HG02763 (cell line): ENCODE measurements around the gene OSER1.

Experiments used
- ATAC-seq: cut with Tn5 transposase; IDR thresholded peaks from one replicate; pipeline ENCODE4 v1.9.1; 2021; ENCODE audit warnings: mild to moderate bottlenecking, moderate library complexity; ENCODE audit not compliant: unreplicated experiment

Gene OSER1

DNA sequence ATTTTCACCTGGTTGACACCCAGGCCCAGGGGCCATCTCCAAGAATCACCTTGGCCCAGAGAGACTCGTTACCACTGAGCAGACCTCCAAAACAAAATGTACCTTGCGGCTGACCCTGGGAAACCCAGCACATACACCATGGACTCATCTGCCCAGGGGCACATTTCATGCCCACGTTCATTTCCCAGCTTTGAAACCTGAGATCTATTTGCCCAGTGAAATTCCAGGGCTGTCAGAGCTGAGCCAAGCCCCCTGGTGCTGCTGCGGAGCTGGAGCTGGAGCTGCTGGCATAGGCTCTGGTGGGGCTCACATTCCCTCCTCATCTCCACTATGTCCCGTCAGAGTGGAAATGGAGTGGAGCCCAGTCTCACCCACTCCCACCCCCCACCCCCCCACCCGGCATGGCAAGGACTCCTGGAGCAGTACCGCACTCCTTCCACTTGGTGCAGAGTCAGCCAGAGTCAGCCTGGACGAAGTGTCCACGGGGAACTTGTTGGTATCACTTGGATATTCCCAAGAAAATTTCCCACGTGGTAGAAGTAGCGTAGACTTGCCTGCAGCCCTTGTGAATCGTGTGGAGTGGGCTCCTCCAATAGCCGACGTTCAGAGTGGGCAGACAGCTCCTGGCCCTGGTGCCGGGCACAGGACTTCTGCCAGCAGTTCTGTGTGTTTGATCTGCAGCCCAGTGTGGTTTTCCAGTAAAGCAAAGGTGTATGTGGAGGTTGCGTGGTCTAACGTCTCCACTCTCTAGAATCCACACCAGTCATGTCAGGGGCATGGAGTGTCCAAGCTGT, 18.1 kb upstream of the OSER1 start:
- ATAC-seq = no peak

GRCh38 chr20:44224637-44225036, 14.1 kb upstream of the OSER1 start:
- ATAC-seq = no peak

DNA sequence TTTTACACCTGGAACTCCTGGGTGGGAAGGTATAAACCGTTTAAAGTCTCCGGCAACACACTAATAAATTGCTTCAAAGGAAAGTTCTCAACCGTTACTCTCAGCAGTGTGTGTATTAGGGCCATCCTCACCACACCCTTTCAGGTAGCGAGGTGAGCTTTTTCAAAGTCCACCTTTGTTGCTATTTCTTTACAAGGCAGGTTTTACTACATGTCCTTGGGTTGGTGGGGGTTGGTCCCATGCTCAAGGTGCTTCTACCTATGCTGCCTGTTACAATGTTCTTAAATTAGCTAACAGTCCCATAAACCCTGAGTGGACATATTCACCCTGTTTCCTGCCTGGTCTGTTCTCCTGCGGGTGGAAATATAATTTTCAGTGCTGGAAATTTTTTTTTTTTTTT, 13.2 kb upstream of the OSER1 start:
- ATAC-seq = no peak

DNA sequence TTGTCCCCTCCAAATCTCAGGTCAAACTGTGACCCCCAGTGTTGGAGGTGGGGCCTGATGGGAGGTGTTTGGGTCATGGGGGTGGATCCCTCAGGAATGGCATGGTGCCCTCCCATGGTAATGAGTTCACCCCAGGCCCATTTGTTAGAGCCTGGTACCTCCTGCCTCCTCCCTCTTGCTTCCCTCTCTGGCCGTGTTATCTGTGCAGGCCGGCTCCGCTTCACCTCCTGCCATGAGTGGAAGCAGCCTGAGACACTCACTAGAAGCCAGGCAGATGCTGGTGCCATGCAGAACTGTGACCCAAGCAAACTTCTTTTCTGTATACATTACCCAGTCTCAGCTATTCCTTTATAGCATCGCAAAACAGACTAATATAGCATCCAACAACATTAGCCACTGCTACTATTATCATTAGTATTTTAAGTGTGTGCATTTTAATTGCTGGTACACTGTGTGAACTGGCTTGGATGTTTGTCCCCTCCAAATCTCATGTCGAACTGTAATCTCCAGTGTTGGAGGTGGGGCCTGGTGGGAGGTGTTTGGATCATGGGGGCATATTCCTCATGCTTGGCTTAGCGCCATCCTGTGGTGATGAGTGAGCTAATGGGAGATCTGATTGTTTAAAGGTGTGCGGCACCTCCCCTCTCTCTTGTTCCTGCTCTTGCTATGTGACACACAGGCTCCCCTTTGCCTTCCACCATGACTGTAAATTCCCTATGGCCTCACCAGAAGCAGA, 12.2 kb upstream of the OSER1 start:
- no peak for ATAC-seq

DNA sequence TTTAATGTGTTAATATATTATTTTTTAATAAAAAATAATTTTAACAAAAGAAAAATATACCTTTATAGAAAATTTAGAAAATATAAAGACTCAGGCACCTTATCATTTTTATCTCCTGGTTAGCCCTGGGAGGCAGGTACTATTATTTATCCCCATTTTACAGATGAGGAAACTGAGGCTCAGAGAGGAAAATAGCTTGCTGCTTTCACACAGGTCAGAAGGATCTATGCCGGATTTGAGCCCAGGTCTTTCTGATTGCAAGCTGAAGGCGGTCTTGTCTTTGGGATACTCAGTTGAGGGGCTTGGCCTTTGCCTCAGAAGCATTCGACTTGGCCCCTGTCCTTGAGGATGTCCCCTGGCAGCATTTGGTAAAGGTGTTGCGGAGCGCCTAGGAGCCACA, 11.5 kb upstream of the OSER1 start:
- no peak for ATAC-seq

GRCh38 chr20:44221368-44221954, 10.9 kb upstream of the OSER1 start:
- no peak for ATAC-seq

GRCh38 chr20:44219791-44220190, 9.2 kb upstream of the OSER1 start:
- no peak for ATAC-seq

DNA sequence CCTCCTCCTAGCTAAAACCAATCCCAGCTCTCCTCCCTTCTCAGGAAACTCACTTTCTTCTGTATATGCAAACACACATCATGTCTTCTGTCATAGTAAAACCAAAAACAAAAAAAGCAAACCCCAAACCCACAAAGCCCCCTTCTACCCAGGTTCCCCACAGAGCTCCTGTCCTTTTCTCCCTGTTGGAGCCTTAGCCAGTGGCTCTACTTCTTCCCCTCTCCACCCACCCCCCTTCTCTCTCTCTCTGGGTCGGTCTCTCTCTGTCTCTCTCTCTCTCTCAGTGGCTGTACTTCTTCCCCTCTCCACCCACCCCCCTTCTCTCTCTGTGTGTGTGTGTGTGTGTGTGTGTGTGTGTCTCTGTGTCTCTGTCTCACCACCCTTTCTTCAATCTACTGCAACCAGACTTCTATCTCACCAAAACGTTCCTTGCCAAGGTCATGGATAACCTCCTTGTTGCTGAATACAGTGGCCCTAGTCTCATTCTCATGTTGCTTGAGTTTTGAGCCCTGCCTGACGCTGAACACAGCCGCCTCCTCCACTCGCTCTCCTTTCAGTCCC, 8.7 kb upstream of the OSER1 start:
- ATAC-seq = no peak

DNA sequence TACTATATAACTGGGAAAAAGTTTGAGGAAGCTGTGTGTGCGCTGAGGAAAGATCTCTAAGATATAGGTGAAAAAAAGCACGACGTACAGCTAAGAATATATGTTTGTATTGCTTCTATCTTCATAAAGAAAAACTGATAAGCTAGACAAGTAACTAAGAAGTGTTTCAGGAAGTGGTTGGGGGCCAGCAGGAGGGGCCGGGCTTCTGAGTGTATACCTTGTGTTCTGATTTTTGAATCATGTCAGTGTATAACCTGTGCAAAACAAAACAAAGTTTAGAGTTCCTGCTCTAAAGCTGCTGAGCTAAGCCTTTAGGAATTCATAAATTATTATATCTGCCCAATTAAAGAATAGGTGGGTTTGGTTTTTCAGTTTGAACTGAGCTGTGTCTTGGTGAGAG, 7.9 kb upstream of the OSER1 start:
- ATAC-seq = no peak

DNA sequence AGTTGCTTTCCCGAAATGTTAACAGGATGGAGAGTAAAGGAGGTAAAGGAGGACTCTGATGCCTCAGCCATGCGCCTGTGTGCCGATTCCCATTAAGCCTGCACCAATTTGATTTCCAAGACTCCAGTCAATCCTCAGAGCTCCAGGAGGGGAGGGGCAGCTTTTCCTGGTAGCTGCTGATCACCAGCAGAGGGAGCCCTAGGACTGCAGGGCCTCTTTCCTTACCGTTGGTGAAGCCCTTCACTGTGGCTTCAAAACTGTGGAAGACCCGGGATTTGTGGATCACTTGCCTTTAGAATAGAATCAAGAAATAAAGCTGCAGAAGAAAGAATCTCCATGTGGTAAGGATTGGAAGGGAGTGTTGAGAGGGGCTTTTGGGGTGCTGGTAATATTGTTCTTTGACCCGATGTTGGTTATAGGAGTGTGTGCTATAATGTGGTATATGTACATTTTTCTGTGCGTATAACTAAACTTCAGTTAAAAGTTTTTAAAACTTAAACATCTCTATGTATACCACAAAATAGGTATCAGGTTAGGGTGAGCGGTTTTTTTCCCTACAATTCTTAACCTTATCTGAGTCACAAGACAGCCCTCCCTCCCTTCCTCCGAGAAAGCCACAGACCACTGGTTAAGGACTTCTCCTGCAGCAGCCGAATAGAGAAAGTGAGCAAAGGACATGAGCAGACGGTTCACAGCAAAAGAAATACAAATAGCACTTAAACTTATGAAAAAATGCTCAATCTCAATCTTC, 6.9 kb upstream of the OSER1 start:
- ATAC-seq = no peak

DNA sequence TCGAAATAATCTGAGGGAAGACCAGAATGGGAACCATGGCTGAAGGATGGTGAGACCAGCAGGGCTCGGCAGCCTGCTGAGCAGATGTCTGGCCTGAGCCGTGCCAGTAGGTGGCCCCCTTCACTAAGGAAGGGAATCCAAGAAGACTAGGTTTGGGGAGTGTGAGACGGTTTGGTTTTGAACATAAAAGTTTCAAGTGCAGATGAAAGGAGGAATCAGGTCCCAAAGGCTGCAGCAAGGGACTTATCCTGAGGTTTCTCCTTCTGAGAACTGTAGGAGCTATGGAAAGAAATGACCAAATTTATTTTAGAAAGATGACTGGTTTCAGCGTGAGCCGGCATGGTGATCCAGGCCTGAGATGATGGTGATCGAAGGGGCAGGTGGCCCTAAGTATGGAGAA, 4.6 kb upstream of the OSER1 start:
- ATAC-seq = no peak

DNA sequence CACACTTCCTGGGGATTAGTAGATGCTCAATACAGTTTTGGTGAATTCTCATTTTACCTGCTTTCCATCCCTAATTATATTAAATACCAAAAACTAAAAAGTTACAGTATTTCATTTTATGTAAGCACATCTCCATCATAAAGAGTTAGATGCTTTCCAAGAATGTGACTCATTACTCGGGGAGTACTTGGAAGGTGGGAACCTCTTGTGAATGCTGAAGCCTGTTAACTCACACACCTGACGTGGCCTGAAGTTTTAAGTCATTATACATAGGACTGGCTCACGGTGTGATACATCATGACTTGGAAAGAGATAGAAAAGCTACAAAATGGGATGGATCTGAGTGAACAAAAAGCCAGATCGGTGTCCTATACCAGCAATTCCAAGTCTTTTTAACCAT, 2.2 kb upstream of the OSER1 start:
- ATAC-seq = no peak

GRCh38 chr20:44211177-44212039, 837 bp upstream of the OSER1 start:
- no peak for ATAC-seq

DNA sequence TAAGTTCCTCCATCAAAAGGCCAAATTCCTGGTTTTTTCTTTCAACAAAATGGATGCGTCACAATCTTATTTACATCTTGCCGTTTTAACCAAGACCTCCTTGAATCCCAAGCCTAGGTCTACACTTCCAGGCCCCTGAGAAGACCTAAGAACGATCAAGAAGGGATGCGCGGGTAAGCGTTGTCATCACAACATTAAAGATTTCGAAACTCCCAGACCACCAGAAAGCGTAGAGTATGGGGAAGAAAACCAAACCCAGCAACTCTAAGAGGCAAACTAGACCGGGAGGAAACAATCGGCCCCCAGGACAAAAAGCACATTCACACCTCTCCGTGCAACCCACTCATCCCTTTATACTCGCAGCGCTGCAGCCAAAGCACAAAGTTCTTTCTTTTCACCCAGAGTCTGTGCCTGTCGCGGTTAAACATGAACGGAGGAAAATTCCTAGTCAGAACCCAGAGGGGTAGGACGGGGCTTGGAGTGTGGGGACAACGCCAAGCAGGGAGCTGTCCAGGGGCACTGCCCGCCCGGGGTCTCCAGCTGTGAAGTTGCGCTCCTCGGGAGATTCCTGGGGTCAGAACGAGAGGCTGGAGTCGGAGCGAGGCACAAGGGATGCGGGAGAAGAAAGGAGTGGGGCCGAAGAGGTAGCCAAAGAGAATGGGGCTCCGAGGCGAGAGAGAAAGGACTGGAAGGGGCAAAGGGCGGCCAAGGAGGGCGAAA, 725 bp downstream of the OSER1 start:
- ATAC-seq = no peak

GRCh38 chr20:44208770-44209169, 1.8 kb downstream of the OSER1 start:
- no peak for ATAC-seq

GRCh38 chr20:44208165-44208564, 2.4 kb downstream of the OSER1 start:
- no peak for ATAC-seq

GRCh38 chr20:44207126-44207723, 3.3 kb downstream of the OSER1 start:
- no peak for ATAC-seq

DNA sequence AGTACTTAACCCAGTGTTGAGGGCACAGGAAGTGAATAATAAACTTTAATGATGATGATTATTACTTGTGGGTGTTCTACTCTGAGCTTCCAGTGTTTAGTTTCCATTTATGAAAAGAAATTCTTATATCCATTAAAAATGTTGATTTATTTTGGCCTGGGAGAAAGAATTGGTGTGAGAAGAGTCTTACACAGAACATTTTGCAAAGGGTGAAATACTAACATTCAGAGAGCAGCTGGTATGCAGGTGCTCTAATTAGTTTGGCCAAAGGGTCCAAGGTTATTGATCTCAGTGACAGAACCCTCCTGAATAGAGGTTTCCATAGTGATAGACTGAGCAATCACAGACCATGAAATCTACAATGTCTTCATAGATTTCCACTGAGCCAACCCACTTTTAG, 4.4 kb downstream of the OSER1 start:
- ATAC-seq = no peak

GRCh38 chr20:44204832-44205215, 5.7 kb downstream of the OSER1 start:
- ATAC-seq = no peak
